ENCODE data around the gene NOL4.

GRCh38 chr18:34219651-34220050, 5.1 kb downstream of the NOL4 start:
- no peak for TF ChIP-seq POLR2A (IDR thresholded peaks at IDR 0.05)
- TF ChIP-seq, protein P1, sequence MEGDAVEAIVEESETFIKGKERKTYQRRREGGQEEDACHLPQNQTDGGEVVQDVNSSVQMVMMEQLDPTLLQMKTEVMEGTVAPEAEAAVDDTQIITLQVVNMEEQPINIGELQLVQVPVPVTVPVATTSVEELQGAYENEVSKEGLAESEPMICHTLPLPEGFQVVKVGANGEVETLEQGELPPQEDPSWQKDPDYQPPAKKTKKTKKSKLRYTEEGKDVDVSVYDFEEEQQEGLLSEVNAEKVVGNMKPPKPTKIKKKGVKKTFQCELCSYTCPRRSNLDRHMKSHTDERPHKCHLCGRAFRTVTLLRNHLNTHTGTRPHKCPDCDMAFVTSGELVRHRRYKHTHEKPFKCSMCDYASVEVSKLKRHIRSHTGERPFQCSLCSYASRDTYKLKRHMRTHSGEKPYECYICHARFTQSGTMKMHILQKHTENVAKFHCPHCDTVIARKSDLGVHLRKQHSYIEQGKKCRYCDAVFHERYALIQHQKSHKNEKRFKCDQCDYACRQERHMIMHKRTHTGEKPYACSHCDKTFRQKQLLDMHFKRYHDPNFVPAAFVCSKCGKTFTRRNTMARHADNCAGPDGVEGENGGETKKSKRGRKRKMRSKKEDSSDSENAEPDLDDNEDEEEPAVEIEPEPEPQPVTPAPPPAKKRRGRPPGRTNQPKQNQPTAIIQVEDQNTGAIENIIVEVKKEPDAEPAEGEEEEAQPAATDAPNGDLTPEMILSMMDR (IDR thresholded peaks at IDR 0.05), result no peak
- no peak for TF ChIP-seq POLR2AphosphoS5 (IDR thresholded peaks at IDR 0.05)
- no peak for TF ChIP-seq EP300 (IDR thresholded peaks at IDR 0.05)

Measured in sigmoid colon (tissue), 4 donors.